ENCODE measurements around the gene GPR37L1.

The GPR37L1 gene

DNA sequence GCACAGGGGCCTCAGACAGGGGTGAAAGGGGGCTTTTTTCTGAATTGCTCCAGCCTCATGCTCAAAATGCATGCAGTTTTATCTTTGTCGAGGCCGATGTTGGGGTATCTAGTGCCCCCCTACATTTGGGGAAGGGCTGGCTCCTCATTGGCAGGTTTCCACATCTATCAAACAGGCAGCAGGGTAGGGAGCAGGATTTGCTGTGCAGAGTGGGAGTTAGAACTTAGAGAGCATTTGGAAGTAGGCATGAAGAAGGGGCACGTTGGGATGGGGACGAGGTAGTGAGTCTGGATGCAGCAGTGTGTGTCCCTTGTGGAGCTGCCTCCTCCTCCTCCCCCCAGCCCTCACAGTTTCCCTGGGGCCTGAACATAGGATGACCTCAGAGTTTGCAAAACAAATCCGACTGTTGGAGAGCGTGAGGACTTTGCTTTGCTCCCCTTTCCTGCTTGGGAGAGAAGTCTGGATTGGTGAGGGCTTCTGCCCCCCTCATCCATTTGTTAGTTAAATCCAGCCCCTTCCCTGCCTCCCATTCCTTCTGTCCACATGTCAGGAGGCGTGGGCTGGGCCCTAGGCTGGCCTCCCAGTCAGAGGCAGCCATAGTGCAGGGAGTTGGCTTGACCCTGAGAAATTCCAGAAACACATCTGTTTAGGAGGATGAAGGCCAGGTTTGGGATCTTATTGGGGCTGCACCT, 36.9 kb upstream of the GPR37L1 start:
- Histone ChIP-seq H3K4me3 (ENCODE audit: insufficient read depth in 1 of 2, low read depth in 1 of 2, low read length in 2 of 2) (no peak overlapping the region), H3K27ac (ENCODE audit: low read length, poor library complexity, severe bottlenecking) (no peak overlapping the region), H3K27me3 (ENCODE audit: control insufficient read depth in 1 of 2, insufficient read depth in 1 of 2, low read length in 2 of 2) (peaks cover 0 to 16% of the 10 kb centered on the region in 2 experiments), H2BK5ac (ENCODE audit: low read depth, low read length, poor library complexity, severe bottlenecking) (peak overlapping the region; percentile 46), H4K91ac (ENCODE audit: low read length) (no peak overlapping the region), H2BK12ac (ENCODE audit: low read length in 2 of 2) (no peak overlapping the region), H2BK120ac (ENCODE audit: low read depth, low read length) (no peak overlapping the region), H3K4ac (ENCODE audit: low read depth in 1 of 2, low read length in 2 of 2) (no peak overlapping the region), H3K79me1 (replicated peaks; ENCODE audit: low read length, poor library complexity, severe bottlenecking) (no peaks in the 10 kb centered on the region), H2AFZ (ENCODE audit: low read depth, low read length) (peak overlapping the region; percentile 51), H3K14ac (ENCODE audit: low read length in 2 of 2) (no peak overlapping the region), H3K4me2 (ENCODE audit: low read length, poor library complexity, severe bottlenecking) (no peak overlapping the region), H3K4me1 (ENCODE audit: control insufficient read depth, insufficient read depth, low read depth, low read length) (peaks cover 14% of the 10 kb centered on the region), H3K36me3 (ENCODE audit: control insufficient read depth in 1 of 2, insufficient read depth in 2 of 2, low read depth in 1 of 2, low read length in 2 of 2) (no peaks in the 10 kb centered on the region), H3K23ac (ENCODE audit: low read length in 2 of 2) (no peak overlapping the region), H3K9me3 (ENCODE audit: control insufficient read depth, low read length) (no peaks in the 10 kb centered on the region), H4K8ac (ENCODE audit: low read length) (peak overlapping the region; percentile 45), H3K9ac (ENCODE audit: low read length) (no peak overlapping the region), H3K18ac (ENCODE audit: low read depth in 1 of 2, low read length in 2 of 2) (peak overlapping the region in 1 of 2 experiments; percentile 14), H2AK5ac (ENCODE audit: low read length, severe bottlenecking) (no peak overlapping the region), H2BK15ac (ENCODE audit: low read depth, poor library complexity, severe bottlenecking) (no peak overlapping the region)
- DNase-seq = peak; percentile 42
- 85% methylated on average over 3 of the region's 7 CpGs for WGBS

DNA sequence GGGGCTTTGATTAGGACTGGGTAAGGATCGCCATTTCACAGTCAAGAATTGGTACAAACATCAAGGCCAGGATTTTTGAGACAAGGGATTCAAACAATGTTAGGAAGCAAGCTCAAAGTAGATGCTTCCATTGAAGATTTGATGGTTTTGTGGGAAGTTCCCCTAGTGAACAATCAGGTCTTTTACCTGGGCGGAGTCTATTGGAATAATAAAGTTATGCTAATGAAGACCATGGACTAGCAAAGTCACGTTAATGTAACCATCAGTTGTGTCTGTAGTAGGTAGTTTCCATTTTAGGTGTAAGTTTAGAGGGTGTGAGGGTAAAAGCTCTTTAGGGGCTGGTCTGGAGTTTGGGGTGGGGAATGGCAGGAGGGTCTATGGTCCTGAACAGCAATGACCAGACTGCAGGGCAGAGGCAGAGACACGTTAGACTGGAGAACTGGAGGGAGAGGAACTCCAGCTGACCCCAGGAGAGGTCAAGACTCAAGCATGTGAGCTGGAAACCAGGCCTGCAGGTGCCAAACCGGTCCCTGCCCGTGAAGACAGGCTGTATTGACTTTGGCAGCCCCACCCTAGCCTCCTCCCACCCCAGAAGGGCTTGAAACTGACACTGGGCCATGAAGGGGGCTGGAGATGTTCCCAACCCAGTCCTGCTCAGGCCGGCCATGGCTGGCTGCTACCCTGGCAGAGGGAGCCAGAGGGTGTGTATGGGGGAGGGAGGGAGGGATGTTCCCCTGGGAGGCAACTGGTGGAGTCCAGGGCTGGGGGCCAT, 36.0 kb upstream of the GPR37L1 start:
- no peak overlapping the region for H2BK12ac ChIP-seq (ENCODE audit: low read length in 2 of 2)
- WGBS = 62% methylated on average over 7 of the region's 7 CpGs
- H3K4ac ChIP-seq (ENCODE audit: low read depth in 1 of 2, low read length in 2 of 2) = no peak overlapping the region
- no peak overlapping the region for H3K4me2 ChIP-seq (ENCODE audit: low read length, poor library complexity, severe bottlenecking)
- no peak overlapping the region for H2AK5ac ChIP-seq (ENCODE audit: low read length, severe bottlenecking)
- no peaks in the 10 kb centered on the region for H3K36me3 ChIP-seq (ENCODE audit: control insufficient read depth in 1 of 2, insufficient read depth in 2 of 2, low read depth in 1 of 2, low read length in 2 of 2)
- H4K91ac ChIP-seq (ENCODE audit: low read length) = peak overlapping the region; percentile 54
- no peaks in the 10 kb centered on the region for H3K9me3 ChIP-seq (ENCODE audit: control insufficient read depth, low read length)
- H3K27me3 ChIP-seq (ENCODE audit: control insufficient read depth in 1 of 2, insufficient read depth in 1 of 2, low read length in 2 of 2) = peaks cover 0 to 25% of the 10 kb centered on the region in 2 experiments
- H3K18ac ChIP-seq (ENCODE audit: low read depth in 1 of 2, low read length in 2 of 2) = no peak overlapping the region
- no peak overlapping the region for H3K27ac ChIP-seq (ENCODE audit: low read length, poor library complexity, severe bottlenecking)
- no peak overlapping the region for H3K9ac ChIP-seq (ENCODE audit: low read length)
- no peak overlapping the region for H2BK120ac ChIP-seq (ENCODE audit: low read depth, low read length)
- no peak overlapping the region for H3K23ac ChIP-seq (ENCODE audit: low read length in 2 of 2)
- no peaks in the 10 kb centered on the region for H3K79me1 ChIP-seq (replicated peaks; ENCODE audit: low read length, poor library complexity, severe bottlenecking)
- peak overlapping the region; percentile 25 for H2BK5ac ChIP-seq (ENCODE audit: low read depth, low read length, poor library complexity, severe bottlenecking)
- no peak for DNase-seq
- no peak overlapping the region for H3K4me3 ChIP-seq (ENCODE audit: insufficient read depth in 1 of 2, low read depth in 1 of 2, low read length in 2 of 2)
- H2AFZ ChIP-seq (ENCODE audit: low read depth, low read length) = no peak overlapping the region
- no peak overlapping the region for H3K14ac ChIP-seq (ENCODE audit: low read length in 2 of 2)
- H2BK15ac ChIP-seq (ENCODE audit: low read depth, poor library complexity, severe bottlenecking) = no peak overlapping the region
- peaks cover 13% of the 10 kb centered on the region for H3K4me1 ChIP-seq (ENCODE audit: control insufficient read depth, insufficient read depth, low read depth, low read length)
- H4K8ac ChIP-seq (ENCODE audit: low read length) = no peak overlapping the region

DNA sequence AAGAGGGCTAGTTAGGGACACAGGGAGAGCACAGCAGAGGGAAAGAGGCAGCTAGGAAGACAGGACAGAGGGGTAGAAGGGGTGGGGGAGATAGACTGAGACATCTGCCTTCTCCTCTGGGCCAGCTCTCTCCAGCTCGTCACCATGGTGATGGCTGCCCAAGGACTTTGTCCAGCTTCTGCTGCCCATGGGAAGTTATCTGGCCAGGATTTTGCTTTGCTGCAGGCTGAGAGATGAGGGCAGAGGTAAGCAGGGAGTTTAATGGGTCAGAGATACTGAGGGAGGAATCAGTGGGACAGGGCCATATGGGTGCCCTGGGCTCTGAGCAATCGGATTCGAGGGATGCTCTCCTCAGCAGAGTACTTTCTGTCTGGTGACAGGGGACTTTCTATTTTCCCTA, 34.5 kb upstream of the GPR37L1 start:
- Histone ChIP-seq H3K27ac (ENCODE audit: low read length, poor library complexity, severe bottlenecking) (no peak overlapping the region), H2BK12ac (ENCODE audit: low read length in 2 of 2) (no peak overlapping the region), H3K18ac (ENCODE audit: low read depth in 1 of 2, low read length in 2 of 2) (no peak overlapping the region), H3K4ac (ENCODE audit: low read depth in 1 of 2, low read length in 2 of 2) (no peak overlapping the region), H2BK5ac (ENCODE audit: low read depth, low read length, poor library complexity, severe bottlenecking) (no peak overlapping the region), H3K4me1 (ENCODE audit: control insufficient read depth, insufficient read depth, low read depth, low read length) (peaks cover 8% of the 10 kb centered on the region), H4K91ac (ENCODE audit: low read length) (no peak overlapping the region), H3K9me3 (ENCODE audit: control insufficient read depth, low read length) (no peaks in the 10 kb centered on the region), H2BK15ac (ENCODE audit: low read depth, poor library complexity, severe bottlenecking) (no peak overlapping the region), H3K23ac (ENCODE audit: low read length in 2 of 2) (no peak overlapping the region), H4K8ac (ENCODE audit: low read length) (no peak overlapping the region), H3K79me1 (replicated peaks; ENCODE audit: low read length, poor library complexity, severe bottlenecking) (no peaks in the 10 kb centered on the region), H3K4me3 (ENCODE audit: insufficient read depth in 1 of 2, low read depth in 1 of 2, low read length in 2 of 2) (no peak overlapping the region), H2AK5ac (ENCODE audit: low read length, severe bottlenecking) (no peak overlapping the region), H3K9ac (ENCODE audit: low read length) (no peak overlapping the region), H2AFZ (ENCODE audit: low read depth, low read length) (no peak overlapping the region), H3K14ac (ENCODE audit: low read length in 2 of 2) (no peak overlapping the region), H3K27me3 (ENCODE audit: control insufficient read depth in 1 of 2, insufficient read depth in 1 of 2, low read length in 2 of 2) (peaks cover 0 to 32% of the 10 kb centered on the region in 2 experiments), H3K4me2 (ENCODE audit: low read length, poor library complexity, severe bottlenecking) (no peak overlapping the region), H2BK120ac (ENCODE audit: low read depth, low read length) (no peak overlapping the region), H3K36me3 (ENCODE audit: control insufficient read depth in 1 of 2, insufficient read depth in 2 of 2, low read depth in 1 of 2, low read length in 2 of 2) (no peaks in the 10 kb centered on the region)
- no peak for DNase-seq
- WGBS = 93% methylated on average over 3 of the region's 3 CpGs

DNA sequence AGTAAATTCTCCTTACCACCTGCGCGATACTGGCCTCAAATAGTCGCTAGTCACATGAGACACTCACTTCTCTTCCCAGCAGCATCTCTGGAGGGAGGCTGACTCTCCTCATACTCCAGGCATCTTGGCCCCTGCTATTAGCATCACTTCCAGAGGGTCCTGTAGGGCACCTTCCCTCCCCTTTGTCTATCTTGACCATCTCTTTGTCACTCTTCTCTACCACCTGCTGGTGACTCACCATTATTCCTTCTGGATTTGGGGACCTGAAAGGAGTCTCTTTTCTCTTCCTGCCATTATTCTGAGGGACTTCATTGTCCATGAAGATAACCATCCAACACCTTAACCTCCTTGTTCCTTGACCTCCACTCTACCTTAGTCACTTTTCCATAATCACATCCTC, 31.7 kb upstream of the GPR37L1 start:
- H3K14ac ChIP-seq (ENCODE audit: low read length in 2 of 2) = no peak overlapping the region
- H3K9me3 ChIP-seq (ENCODE audit: control insufficient read depth, low read length) = no peaks in the 10 kb centered on the region
- H3K36me3 ChIP-seq (ENCODE audit: control insufficient read depth in 1 of 2, insufficient read depth in 2 of 2, low read depth in 1 of 2, low read length in 2 of 2) = no peaks in the 10 kb centered on the region
- no peak overlapping the region for H3K4me3 ChIP-seq (ENCODE audit: insufficient read depth in 1 of 2, low read depth in 1 of 2, low read length in 2 of 2)
- peaks cover 1% of the 10 kb centered on the region for H3K4me1 ChIP-seq (ENCODE audit: control insufficient read depth, insufficient read depth, low read depth, low read length)
- H3K4me2 ChIP-seq (ENCODE audit: low read length, poor library complexity, severe bottlenecking) = no peak overlapping the region
- no peak overlapping the region for H3K9ac ChIP-seq (ENCODE audit: low read length)
- H3K4ac ChIP-seq (ENCODE audit: low read depth in 1 of 2, low read length in 2 of 2) = no peak overlapping the region
- H2BK5ac ChIP-seq (ENCODE audit: low read depth, low read length, poor library complexity, severe bottlenecking) = no peak overlapping the region
- H4K8ac ChIP-seq (ENCODE audit: low read length) = no peak overlapping the region
- H3K23ac ChIP-seq (ENCODE audit: low read length in 2 of 2) = no peak overlapping the region
- H3K27ac ChIP-seq (ENCODE audit: low read length, poor library complexity, severe bottlenecking) = no peak overlapping the region
- H2AFZ ChIP-seq (ENCODE audit: low read depth, low read length) = no peak overlapping the region
- H3K18ac ChIP-seq (ENCODE audit: low read depth in 1 of 2, low read length in 2 of 2) = no peak overlapping the region
- no peak overlapping the region for H2BK120ac ChIP-seq (ENCODE audit: low read depth, low read length)
- no peak overlapping the region for H2BK15ac ChIP-seq (ENCODE audit: low read depth, poor library complexity, severe bottlenecking)
- H2BK12ac ChIP-seq (ENCODE audit: low read length in 2 of 2) = no peak overlapping the region
- no peak for DNase-seq
- H3K79me1 ChIP-seq (replicated peaks; ENCODE audit: low read length, poor library complexity, severe bottlenecking) = no peaks in the 10 kb centered on the region
- WGBS = 91% methylated on average over 3 of the region's 3 CpGs
- H4K91ac ChIP-seq (ENCODE audit: low read length) = no peak overlapping the region
- peaks cover 0 to 28% of the 10 kb centered on the region in 2 experiments for H3K27me3 ChIP-seq (ENCODE audit: control insufficient read depth in 1 of 2, insufficient read depth in 1 of 2, low read length in 2 of 2)
- H2AK5ac ChIP-seq (ENCODE audit: low read length, severe bottlenecking) = no peak overlapping the region
